SW480 (cell line): ENCODE measurements around the gene AP2S1.
"Not testable (repeated sequence)": the region's sequence is repeated elsewhere in the genome, so short reads cannot be mapped to it uniquely, and the experiment has no call there.

Experiments used
- DNase-seq: peaks from one replicate; pipeline ENCODE4 v3.0.0-alpha.2; 2016; ENCODE audit warnings: low spot score

AP2S1 gene

GRCh38 chr19:46841458-46842083 is 9.1 kb downstream of the AP2S1 start:
- peak; percentile 55 for DNase-seq

GRCh38 chr19:46840498-46840942 is 10.1 kb downstream of the AP2S1 start:
- DNase-seq = peak; percentile 85

GRCh38 chr19:46839752-46840497 is 10.7 kb downstream of the AP2S1 start:
- DNase-seq = peak; percentile 92

- no peak for DNase-seq
These were observed 12.5 kb downstream of the AP2S1 start for GRCh38 chr19:46838160-46838559.

- no peak for DNase-seq
These were observed 15.7 kb downstream of the AP2S1 start for GRCh38 chr19:46834984-46835383.

- no peak for DNase-seq
These were observed 16.5 kb downstream of the AP2S1 start for GRCh38 chr19:46834121-46834520.

GRCh38 chr19:46830864-46831263 is 19.8 kb downstream of the AP2S1 start:
- DNase-seq = no peak

- DNase-seq = no peak
These were observed 22.2 kb downstream of the AP2S1 start for GRCh38 chr19:46828484-46828883.

- no peak for DNase-seq
These were observed 25.0 kb downstream of the AP2S1 start for GRCh38 chr19:46825731-46826055.

GRCh38 chr19:46824890-46825730 is 25.5 kb downstream of the AP2S1 start:
- peak; percentile 52 for DNase-seq

GRCh38 chr19:46823049-46823448 is 27.6 kb downstream of the AP2S1 start:
- DNase-seq = no peak

GRCh38 chr19:46822410-46822787 is 28.2 kb downstream of the AP2S1 start:
- DNase-seq = not testable (repeated sequence)

GRCh38 chr19:46821512-46822409 is 28.9 kb downstream of the AP2S1 start:
- peak; percentile 93 for DNase-seq

GRCh38 chr19:46818812-46819211 is 31.8 kb downstream of the AP2S1 start:
- peak; percentile 85 for DNase-seq

GRCh38 chr19:46815833-46816627 is 34.6 kb downstream of the AP2S1 start:
- DNase-seq = peak; percentile 100

- DNase-seq = peak; percentile 89
These were observed 36.7 kb downstream of the AP2S1 start for GRCh38 chr19:46813839-46814358.

GRCh38 chr19:46812977-46813838 is 37.4 kb downstream of the AP2S1 start:
- peak; percentile 100 for DNase-seq

GRCh38 chr19:46809534-46810272 is 40.9 kb downstream of the AP2S1 start:
- DNase-seq = no peak

- peak; percentile 76 for DNase-seq
These were observed 44.0 kb downstream of the AP2S1 start for GRCh38 chr19:46806656-46807055.
